ENCODE results near the gene USP15.

Gene USP15

DNA sequence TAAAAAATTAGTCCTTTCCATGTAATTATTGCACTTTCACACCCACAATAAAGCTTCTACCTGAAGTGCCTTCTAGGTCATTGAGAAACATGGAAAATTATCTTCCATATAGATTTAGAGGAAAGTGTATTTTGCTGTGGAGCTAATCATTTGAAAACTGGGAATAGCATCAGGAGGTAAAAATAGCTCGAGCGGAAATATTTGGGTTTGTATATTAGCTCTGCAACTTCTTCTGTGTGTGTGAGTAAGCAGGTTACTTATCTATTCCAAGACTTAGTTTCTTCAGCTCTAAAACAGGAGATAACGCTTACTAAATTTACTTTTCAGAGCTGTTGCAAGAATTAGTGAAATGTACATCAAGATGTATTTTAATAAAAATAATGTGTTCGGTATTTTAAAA, 111.5 kb downstream of the USP15 start:
- DNase-seq (ENCODE audit: low read depth, low spot score), result no peak
- TF ChIP-seq CTCF (IDR thresholded peaks at IDR 0.05; ENCODE audit: low read depth, low read length), result no peak
- in situ Hi-C loops (cut with HindIII; ENCODE audit: low sequenced_read_pairs), result no loop called here
- no peak overlapping the region for H3K4me3 ChIP-seq (ENCODE audit: low read depth, low read length)

- no peak for TF ChIP-seq CTCF (IDR thresholded peaks at IDR 0.05; ENCODE audit: low read depth, low read length)
- in situ Hi-C loops (cut with HindIII; ENCODE audit: low sequenced_read_pairs), result no loop called here
- H3K4me3 ChIP-seq (ENCODE audit: low read depth, low read length), result no peak overlapping the region
- DNase-seq (ENCODE audit: low read depth, low spot score), result no peak
These were observed 111.9 kb downstream of the USP15 start for GRCh38 chr12:62372134-62372533.

GRCh38 chr12:62372825-62373224, 112.6 kb downstream of the USP15 start:
- in situ Hi-C loops (cut with HindIII; ENCODE audit: low sequenced_read_pairs), result no loop called here
- DNase-seq (ENCODE audit: low read depth, low spot score), result no peak
- no peak overlapping the region for H3K4me3 ChIP-seq (ENCODE audit: low read depth, low read length)
- TF ChIP-seq CTCF (IDR thresholded peaks at IDR 0.05; ENCODE audit: low read depth, low read length), result no peak

GRCh38 chr12:62375603-62376002, 115.4 kb downstream of the USP15 start:
- no peak for DNase-seq (ENCODE audit: low read depth, low spot score)
- in situ Hi-C loops (cut with HindIII; ENCODE audit: low sequenced_read_pairs), result no loop called here
- no peak for TF ChIP-seq CTCF (IDR thresholded peaks at IDR 0.05; ENCODE audit: low read depth, low read length)
- H3K4me3 ChIP-seq (ENCODE audit: low read depth, low read length), result no peak overlapping the region

- no peak for TF ChIP-seq CTCF (IDR thresholded peaks at IDR 0.05; ENCODE audit: low read depth, low read length)
- no peak overlapping the region for H3K4me3 ChIP-seq (ENCODE audit: low read depth, low read length)
- in situ Hi-C loops (cut with HindIII; ENCODE audit: low sequenced_read_pairs), result no loop called here
- DNase-seq (ENCODE audit: low read depth, low spot score), result peak; percentile 3
These were observed 119.0 kb downstream of the USP15 start for GRCh38 chr12:62379026-62379722.

DNA sequence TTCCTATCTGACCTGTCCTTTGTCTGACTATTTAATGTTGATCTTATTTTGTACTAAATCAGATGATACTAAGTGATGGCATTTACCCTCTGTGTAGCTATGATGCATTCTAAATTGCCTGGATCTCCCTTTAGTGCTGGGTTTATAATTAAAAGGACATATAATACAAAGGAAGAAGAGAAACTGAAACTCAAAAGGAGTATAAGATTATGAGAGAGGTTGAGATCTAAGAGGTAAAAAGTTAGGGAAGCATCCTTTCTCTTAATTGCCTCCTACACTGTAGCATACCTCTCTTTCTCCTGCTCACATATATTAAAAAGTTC, 119.5 kb downstream of the USP15 start:
- in situ Hi-C loops (cut with HindIII; ENCODE audit: low sequenced_read_pairs), result no loop called here
- no peak for TF ChIP-seq CTCF (IDR thresholded peaks at IDR 0.05; ENCODE audit: low read depth, low read length)
- DNase-seq (ENCODE audit: low read depth, low spot score), result no peak
- H3K4me3 ChIP-seq (ENCODE audit: low read depth, low read length), result no peak overlapping the region

DNA sequence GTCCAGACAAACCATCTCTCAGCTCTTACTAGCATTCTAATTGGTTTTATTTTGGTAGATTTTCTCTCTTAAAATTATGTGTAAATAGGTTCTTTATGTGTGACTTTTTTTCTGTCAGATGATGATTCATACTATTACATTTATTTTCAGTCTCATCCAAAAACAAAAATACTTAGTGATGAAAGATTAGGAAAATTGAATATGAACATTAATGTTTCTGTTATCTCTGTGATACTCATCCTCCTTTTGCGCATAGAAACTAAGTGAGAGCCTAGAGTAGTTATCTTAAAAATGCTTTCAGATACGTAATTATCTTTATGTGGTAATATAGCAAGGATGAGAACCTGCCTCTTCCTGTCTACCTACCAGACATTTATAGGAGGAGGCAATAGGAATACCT, 122.3 kb downstream of the USP15 start:
- no peak overlapping the region for H3K4me3 ChIP-seq (ENCODE audit: low read depth, low read length)
- TF ChIP-seq CTCF (IDR thresholded peaks at IDR 0.05; ENCODE audit: low read depth, low read length), result no peak
- in situ Hi-C loops (cut with HindIII; ENCODE audit: low sequenced_read_pairs), result no loop called here
- no peak for DNase-seq (ENCODE audit: low read depth, low spot score)

Data from astrocyte of the spinal cord (primary cell).